ENCODE results near the gene INSIG2. TPM values are rescaled to one million over a fixed set of nuclear protein-coding genes. Genes with fewer than 3 reads are reported as not detected.

INSIG2 gene
- total RNA-seq, 1 experiment from 2014 or later: 8.7 TPM

GRCh38 chr2:118114863-118115262, 26.6 kb downstream of the INSIG2 start:
- Mint-ChIP-seq H3K4me3 (no peak overlapping the region), H3K27ac (no peak overlapping the region), H3K4me1 (peaks cover 10 to 25% of the 10 kb centered on the region in 2 experiments; a peak in 2 of 4 replicates), H3K27me3 (ENCODE audit: low read depth) (no peaks in the 10 kb centered on the region), H3K36me3 (ENCODE audit: insufficient read depth in 1 of 3, low read depth in 3 of 3) (peaks cover 0 to 6% (median 0%) of the 10 kb centered on the region in 3 experiments; a peak in 2 of 7 replicates), H3K9me3 (no peaks in the 10 kb centered on the region; a peak in 1 of 5 replicates)
- no peak for DNase-seq
- H3K4me1 ChIP-seq (ENCODE audit: insufficient read depth, low read length): no peaks in the 10 kb centered on the region; the same call in 1 of the 2 replicates
- no peak overlapping the region for H2BK20ac ChIP-seq (ENCODE audit: low read depth, low read length, poor library complexity, severe bottlenecking)
- H4K5ac ChIP-seq (ENCODE audit: insufficient read length, low read depth, low read length): no peak overlapping the region
- no peak overlapping the region for H4K91ac ChIP-seq (ENCODE audit: insufficient read length, low read depth, low read length)
- no peaks in the 10 kb centered on the region for H3K79me2 ChIP-seq (ENCODE audit: insufficient read depth, low read length)
- no peak overlapping the region for H3K4me2 ChIP-seq (ENCODE audit: insufficient read depth, insufficient read length, low read length)
- H3K27me3 ChIP-seq (ENCODE audit: insufficient read depth, low read length): no peaks in the 10 kb centered on the region
- no peak overlapping the region for H2BK120ac ChIP-seq (ENCODE audit: low read depth, low read length, poor library complexity, severe bottlenecking)
- H4K8ac ChIP-seq (replicated peaks; ENCODE audit: insufficient read length, low read depth, low read length): no peak overlapping the region
- H2BK15ac ChIP-seq (ENCODE audit: low read depth, low read length): no peak overlapping the region
- H3K9ac ChIP-seq (ENCODE audit: extremely low read depth, insufficient read length, low read length): no peak overlapping the region
- no peak overlapping the region for H2BK5ac ChIP-seq (ENCODE audit: insufficient read length, low read length)
- H3K23me2 ChIP-seq (ENCODE audit: insufficient read length, low read depth, low read length, poor library complexity, severe bottlenecking): no peaks in the 10 kb centered on the region
- no peak overlapping the region for H3K56ac ChIP-seq (ENCODE audit: insufficient read length, low read depth, low read length)
- H2AK5ac ChIP-seq (ENCODE audit: insufficient read length, low read length): no peak overlapping the region
- no peak overlapping the region for H3K4ac ChIP-seq (ENCODE audit: low read depth, low read length)
- H3K14ac ChIP-seq (ENCODE audit: insufficient read depth, low read length): no peak overlapping the region
- H4K20me1 ChIP-seq (ENCODE audit: control insufficient read depth, insufficient read depth, insufficient read length): no peaks in the 10 kb centered on the region
- no peak for TF ChIP-seq CTCF (conservative IDR thresholded peaks at IDR 0.05)
- no peaks in the 10 kb centered on the region for H3K79me1 ChIP-seq (ENCODE audit: insufficient read depth, low read depth, low read length, poor library complexity, severe bottlenecking)
- H3K18ac ChIP-seq (ENCODE audit: insufficient read length, low read depth, low read length): no peak overlapping the region
- H3K23ac ChIP-seq (ENCODE audit: insufficient read length, low read depth, low read length): no peak overlapping the region
- no peaks in the 10 kb centered on the region for H3K9me3 ChIP-seq (ENCODE audit: control insufficient read depth, low read depth, low read length)
- no CpG with 5 or more reads among the region's 2 CpGs for WGBS (ENCODE audit: extremely low coverage, insufficient read length, low lambda C conversion rate)
- no peak overlapping the region for H2AFZ ChIP-seq (ENCODE audit: low read length)
- H3K27ac ChIP-seq (ENCODE audit: insufficient read length, low read depth, low read length): no peak overlapping the region
- no peak overlapping the region for H2BK12ac ChIP-seq (ENCODE audit: insufficient read length, low read depth, low read length)
- no peak overlapping the region for H3T11ph ChIP-seq (ENCODE audit: low read length)

All from H9 (cell line).